AG04450 (cell line): ENCODE data around the gene THAP9. TPM values are rescaled to one million over a fixed set of nuclear protein-coding genes. Genes with fewer than 3 reads are reported as not detected.

Source experiments
- CTCF ChIA-PET: fragments of 300-600, 350-600 bp; formaldehyde crosslinking; extraction: SDS; loops from one replicate; lab custom pipeline; 2022; ENCODE audit warnings: antibody characterized with exemption, inconsistent platforms; lab: Charles Lee
- POLR2A ChIA-PET: fragments of 350-600 bp; formaldehyde crosslinking; extraction: SDS; loops from one replicate; lab custom pipeline; 2021; ENCODE audit warnings: antibody characterized with exemption, inconsistent platforms; lab: Yijun Ruan, JAX
- DNase-seq: peaks from one replicate; pipeline ENCODE4 v3.0.0-alpha.2; 2011; ENCODE audit warnings: low read depth, low spot score
- H3K27ac ChIP-seq: one replicate; pipeline ENCODE4 v1.5.1; 2012; ENCODE audit warnings: low read depth, low read length, control low read depth
- H3K27me3 ChIP-seq: one replicate; pipeline ENCODE4 v1.6.0; 2012; ENCODE audit warnings: low read length; ENCODE audit not compliant: control insufficient read depth, insufficient read depth
- H3K4me3 ChIP-seq: 2 replicates; pipeline ENCODE4 v1.5.1; 2011; ENCODE audit warnings: mild to moderate bottlenecking, low read depth, low read length, control low read depth
- H3K9me3 ChIP-seq: 2 replicates; pipeline ENCODE4 v1.5.1; 2012; ENCODE audit warnings: low read length; ENCODE audit not compliant: control insufficient read depth, insufficient read depth
- CTCF ChIP-seq: IDR thresholded peaks from 2 replicates; pipeline ENCODE4 v1.5.1; 2011; ENCODE audit warnings: low read depth, low read length, control low read depth, inconsistent platforms
- polyA plus RNA-seq: library from polyadenylated mRNA; depleted of rRNA; stranded (reverse); fragments of >200 nt; gene quantifications from 2 replicates; pipeline ENCODE4 v1.2.3, GENCODE V29; 2011

THAP9 gene
- polyA plus RNA-seq, 1 experiment = 3.2 TPM

GRCh38 chr4:82930848-82931755, 30.6 kb downstream of the THAP9 start:
- TF ChIP-seq CTCF = no peak
- no peak for DNase-seq
- H3K27ac ChIP-seq = no peak overlapping the region
- ChIA-PET POLR2A (no interaction called here), CTCF (no interaction called here)
- no peaks in the 10 kb centered on the region for H3K27me3 ChIP-seq
- 0 out of 2 replicates have a peak, but pooled peaks cover 4% of the 10 kb centered on the region for H3K9me3 ChIP-seq
- no peak overlapping the region for H3K4me3 ChIP-seq

- Histone ChIP-seq H3K27ac (no peak overlapping the region), H3K27me3 (no peaks in the 10 kb centered on the region), H3K4me3 (no peak overlapping the region), H3K9me3 (0 out of 2 replicates have a peak, but pooled peaks cover 4% of the 10 kb centered on the region)
- ChIA-PET POLR2A (no interaction called here), CTCF (no interaction called here)
- DNase-seq = no peak
- TF ChIP-seq CTCF = no peak
Measured at GRCh38 chr4:82934441-82934840, 33.9 kb downstream of the THAP9 start.

GRCh38 chr4:82939414-82939813, 38.9 kb downstream of the THAP9 start:
- no peaks in the 10 kb centered on the region for H3K9me3 ChIP-seq
- DNase-seq = no peak
- H3K4me3 ChIP-seq = no peak overlapping the region
- TF ChIP-seq CTCF = no peak
- CTCF ChIA-PET = no interaction called here
- POLR2A ChIA-PET = no interaction called here
- H3K27ac ChIP-seq = no peak overlapping the region
- H3K27me3 ChIP-seq = no peaks in the 10 kb centered on the region

GRCh38 chr4:82947498-82947897, 47.0 kb downstream of the THAP9 start:
- Histone ChIP-seq H3K4me3 (no peak overlapping the region), H3K27ac (no peak overlapping the region), H3K27me3 (no peaks in the 10 kb centered on the region), H3K9me3 (no peaks in the 10 kb centered on the region)
- CTCF ChIA-PET = interaction anchor here (0.7 kb wide), 1 partner anchor 335 kb away, joined by 3 read pairs; no protein-coding TSS in a partner anchor
- no peak for TF ChIP-seq CTCF
- no peak for DNase-seq
- POLR2A ChIA-PET = no interaction called here

- TF ChIP-seq CTCF = no peak
- CTCF ChIA-PET = no interaction called here
- POLR2A ChIA-PET = no interaction called here
- no peak overlapping the region for H3K4me3 ChIP-seq
- no peak for DNase-seq
- no peak overlapping the region for H3K27ac ChIP-seq
- no peaks in the 10 kb centered on the region for H3K9me3 ChIP-seq
- H3K27me3 ChIP-seq = no peaks in the 10 kb centered on the region
Measured at GRCh38 chr4:82948647-82949204, 48.2 kb downstream of the THAP9 start.
